HepG2 (cell line): Measurements from ENCODE around the gene DBNDD1. TPM values are rescaled to one million over a fixed set of nuclear protein-coding genes. Genes with fewer than 3 reads are reported as not detected.

Experiments used
- ATF4 ChIP-seq, 2 experiments: fragments of 450-650 bp in 1 of 2; sonication (generic) in 1 of 2; formaldehyde crosslinking; IDR thresholded peaks; 2 replicates each; pipeline versions ENCODE4 v1.5.0 to v1.8.0; 2020 to 2022; ENCODE audit warnings: mild to moderate bottlenecking in 1 of 2, missing genetic modification reagents in 1 of 2
- BCL6 ChIP-seq: IDR thresholded peaks from 2 replicates; pipeline ENCODE4 v1.6.1; 2016; ENCODE audit warnings: missing genetic modification reagents, missing compliant biosample characterization
- ETV5 ChIP-seq: IDR thresholded peaks from 2 replicates; pipeline ENCODE4 v1.6.1; 2018; ENCODE audit warnings: missing biosample characterization, missing genetic modification reagents, inconsistent platforms, borderline replicate concordance
- FOSL2 ChIP-seq: sonication (generic); formaldehyde crosslinking; IDR thresholded peaks from 2 replicates; pipeline ENCODE4 v1.4.0; 2020; ENCODE audit warnings: missing genetic modification reagents
- FOXA1 ChIP-seq, 2 experiments: fragments of 450-650 bp in 1 of 2; sonication (generic) in 1 of 2; formaldehyde crosslinking in 1 of 2; IDR thresholded peaks; 2 replicates each; pipeline versions ENCODE4 v1.4.0 to v1.6.1; 2016 to 2020; ENCODE audit warnings: missing genetic modification reagents in 1 of 2
- KLF16 ChIP-seq, 2 experiments: sonication (generic) in 1 of 2; formaldehyde crosslinking in 1 of 2; IDR thresholded peaks; 2 replicates each; pipeline versions ENCODE4 v1.6.1 to v1.8.0; 2016 to 2023; ENCODE audit warnings: missing genetic modification reagents in 2 of 2, missing compliant biosample characterization in 1 of 2
- LCORL ChIP-seq, 2 experiments: fragments of 450-650 bp in 1 of 2; sonication (generic) in 1 of 2; formaldehyde crosslinking in 1 of 2; IDR thresholded peaks; 2 replicates each; pipeline versions ENCODE4 v1.5.0 to v1.6.1; 2017 to 2020; ENCODE audit warnings: antibody characterized with exemption in 1 of 2, missing genetic modification reagents in 1 of 2
- MLLT10 ChIP-seq: sonication (generic); formaldehyde crosslinking; IDR thresholded peaks from 2 replicates; pipeline ENCODE4 v1.4.0; 2020; ENCODE audit warnings: missing genetic modification reagents
- MXD3 ChIP-seq: IDR thresholded peaks from 2 replicates; pipeline ENCODE4 v1.6.1; 2016; ENCODE audit warnings: mild to moderate bottlenecking, missing biosample characterization, missing genetic modification reagents
- NPAS2 ChIP-seq: sonication (generic); formaldehyde crosslinking; IDR thresholded peaks from 2 replicates; pipeline ENCODE4 v1.8.0; 2022; ENCODE audit warnings: mild to moderate bottlenecking, missing genetic modification reagents, borderline replicate concordance
- PATZ1 ChIP-seq: sonication (generic); formaldehyde crosslinking; IDR thresholded peaks from 2 replicates; pipeline ENCODE4 v1.4.0; 2020; ENCODE audit warnings: missing genetic modification reagents
- POLR2G ChIP-seq: fragments of 200-400 bp; formaldehyde crosslinking; IDR thresholded peaks from 2 replicates; pipeline ENCODE4 v1.6.1; 2018; ENCODE audit warnings: mild to moderate bottlenecking, low read depth, low read length, moderate library complexity
- PPARG ChIP-seq: conservative IDR thresholded peaks from 2 replicates; pipeline ENCODE4 v1.6.1; 2016; ENCODE audit warnings: missing biosample characterization, missing genetic modification reagents
- SP140L ChIP-seq: sonication (generic); formaldehyde crosslinking; IDR thresholded peaks from 2 replicates; pipeline ENCODE4 v1.4.0; 2020; ENCODE audit warnings: missing genetic modification reagents, borderline replicate concordance
- SP4 ChIP-seq: sonication (generic); formaldehyde crosslinking; IDR thresholded peaks from 2 replicates; pipeline ENCODE4 v1.8.1; 2023; ENCODE audit warnings: mild to moderate bottlenecking, missing genetic modification reagents
- XBP1 ChIP-seq: sonication (generic); formaldehyde crosslinking; IDR thresholded peaks from 2 replicates; pipeline ENCODE4 v1.5.0; 2020; ENCODE audit warnings: missing genetic modification reagents
- ZNF224 ChIP-seq: sonication (generic); formaldehyde crosslinking; IDR thresholded peaks from 2 replicates; pipeline ENCODE4 v1.5.0; 2020; ENCODE audit warnings: mild to moderate bottlenecking, missing genetic modification reagents
- ZNF30 ChIP-seq: sonication (generic); formaldehyde crosslinking; IDR thresholded peaks from 2 replicates; pipeline ENCODE4 v1.5.0; 2020; ENCODE audit warnings: mild to moderate bottlenecking, missing genetic modification reagents
- ZNF619 ChIP-seq: sonication (generic); formaldehyde crosslinking; IDR thresholded peaks from 2 replicates; pipeline ENCODE4 v1.4.0; 2020; ENCODE audit warnings: mild to moderate bottlenecking, missing genetic modification reagents
- ZNF720 ChIP-seq: sonication (generic); formaldehyde crosslinking; IDR thresholded peaks from 2 replicates; pipeline ENCODE4 v1.4.0; 2020; ENCODE audit warnings: missing genetic modification reagents
- ZNF839 ChIP-seq: sonication (generic); formaldehyde crosslinking; IDR thresholded peaks from 2 replicates; pipeline ENCODE4 v1.4.0; 2020; ENCODE audit warnings: missing genetic modification reagents, mild to moderate bottlenecking, borderline replicate concordance
- ZSCAN21 ChIP-seq: sonication (generic); formaldehyde crosslinking; IDR thresholded peaks from 2 replicates; pipeline ENCODE4 v1.8.0; 2022; ENCODE audit warnings: mild to moderate bottlenecking, missing genetic modification reagents, moderate library complexity, borderline replicate concordance
- polyA plus RNA-seq, 8 experiments: library from polyadenylated mRNA; depleted of rRNA in 3 of 8; stranded (reverse) in 7 of 8; unstranded in 1 of 8; fragments of >200 nt; fragmentation: Illumina TruSeq in 4 of 8; extraction: Trizol in 4 of 8; gene quantifications; 2 replicates each; pipeline versions ENCODE4 v1.2.1 to v1.2.3, GENCODE V29; 2011 to 2016; ENCODE audit warnings: low read depth in 4 of 8, missing spikeins in 1 of 8, mixed read lengths in 1 of 8; ENCODE audit not compliant: insufficient read depth in 1 of 8
- total RNA-seq, 5 experiments: library from RNA; depleted of rRNA; stranded (reverse); fragments of >200 nt; fragmentation: Illumina TruSeq; extraction: Trizol; gene quantifications; 2 replicates each; pipeline ENCODE4 v1.2.3, GENCODE V29; 2016; ENCODE audit warnings: low read depth in 1 of 5
- TF ChIP-seq, protein P1 (sequence below): sonication (generic); formaldehyde crosslinking; IDR thresholded peaks from 2 replicates; pipeline ENCODE4 v1.9.0; 2022; ENCODE audit warnings: low read depth, missing genetic modification reagents
- TF ChIP-seq, protein P2 (sequence below): sonication (generic); formaldehyde crosslinking; IDR thresholded peaks from 2 replicates; pipeline ENCODE4 v1.9.0; 2021; ENCODE audit warnings: missing genetic modification reagents, mild to moderate bottlenecking, borderline replicate concordance

DBNDD1 gene
- total and polyA plus RNA-seq, 2 of the 13 experiments (the other 11 are each of a cell fraction or from before 2014, with no cell fraction given): 17.0 to 40.4 TPM

DNA sequence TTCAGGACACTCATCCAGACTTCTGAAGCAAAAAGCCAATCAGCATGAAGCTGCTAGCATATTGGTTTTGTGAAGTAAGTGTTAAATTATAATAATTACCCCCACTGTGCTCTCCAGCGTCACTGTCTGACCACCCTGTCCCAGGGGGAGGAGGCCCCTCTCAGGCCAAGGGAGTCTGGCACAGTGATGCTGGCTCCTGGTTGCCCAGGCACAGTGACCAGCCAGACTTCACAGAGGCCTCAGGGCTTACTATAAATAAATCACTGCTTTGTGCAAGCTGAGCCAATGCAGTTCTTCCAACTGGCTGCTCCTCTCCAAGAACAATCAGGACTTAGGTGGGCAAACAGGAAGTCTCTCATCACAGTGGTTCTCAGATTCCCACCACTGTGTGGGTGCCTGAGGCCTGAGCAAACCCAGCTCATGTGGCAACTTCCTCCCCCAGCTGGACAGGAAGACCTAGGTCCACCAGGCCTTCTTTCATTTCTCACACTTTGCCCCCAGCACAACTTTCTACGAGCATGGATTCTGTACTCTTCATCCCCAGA, 1.7 kb upstream of the DBNDD1 start (continued):
- TF ChIP-seq PATZ1 (peak; percentile 84), FOXA1 (IDR thresholded peaks at IDR 0.05) (no peak), FOXA1 (CRISPR knock-in tag; IDR thresholded peaks at IDR 0.05) (0 out of 2 replicates have a peak, but pooled peaks have one; percentile 9), MXD3 (no peak), MLLT10 (CRISPR knock-in tag) (no peak), LCORL (IDR thresholded peaks at IDR 0.05) (no peak), LCORL (CRISPR knock-in tag; IDR thresholded peaks at IDR 0.05) (peak; percentile 29; the same call in 1 of the 2 replicates), ZNF30 (CRISPR knock-in tag) (no peak), NPAS2 (no peak), XBP1 (CRISPR knock-in tag) (no peak), FOSL2 (CRISPR knock-in tag) (peak; percentile 67), ZSCAN21 (CRISPR knock-in tag) (peak; percentile 54; the same call in 1 of the 2 replicates), POLR2G (peak; percentile 61), ZNF720 (CRISPR knock-in tag) (no peak), ETV5 (CRISPR knock-in tag) (peak; percentile 95), SP4 (CRISPR knock-in tag) (no peak), SP140L (CRISPR knock-in tag) (no peak), ATF4 (CRISPR knock-in tag; IDR thresholded peaks at IDR 0.05) (no peak; a peak in 1 of 4 replicates), ZNF839 (no peak), PPARG (CRISPR knock-in tag) (no peak), BCL6 (CRISPR knock-in tag) (0 out of 2 replicates have a peak, but pooled peaks have one; percentile 11), KLF16 (CRISPR knock-in tag; IDR thresholded peaks at IDR 0.05) (no peak), ZNF619 (CRISPR knock-in tag) (peak; percentile 73; the same call in 1 of the 2 replicates), ZNF224 (CRISPR knock-in tag) (no peak)
- TF ChIP-seq, protein P1, sequence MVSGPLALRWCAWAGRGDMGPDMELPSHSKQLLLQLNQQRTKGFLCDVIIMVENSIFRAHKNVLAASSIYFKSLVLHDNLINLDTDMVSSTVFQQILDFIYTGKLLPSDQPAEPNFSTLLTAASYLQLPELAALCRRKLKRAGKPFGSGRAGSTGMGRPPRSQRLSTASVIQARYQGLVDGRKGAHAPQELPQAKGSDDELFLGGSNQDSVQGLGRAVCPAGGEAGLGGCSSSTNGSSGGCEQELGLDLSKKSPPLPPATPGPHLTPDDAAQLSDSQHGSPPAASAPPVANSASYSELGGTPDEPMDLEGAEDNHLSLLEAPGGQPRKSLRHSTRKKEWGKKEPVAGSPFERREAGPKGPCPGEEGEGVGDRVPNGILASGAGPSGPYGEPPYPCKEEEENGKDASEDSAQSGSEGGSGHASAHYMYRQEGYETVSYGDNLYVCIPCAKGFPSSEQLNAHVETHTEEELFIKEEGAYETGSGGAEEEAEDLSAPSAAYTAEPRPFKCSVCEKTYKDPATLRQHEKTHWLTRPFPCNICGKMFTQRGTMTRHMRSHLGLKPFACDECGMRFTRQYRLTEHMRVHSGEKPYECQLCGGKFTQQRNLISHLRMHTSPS (CRISPR knock-in tag): peak; percentile 43; the same call in 1 of the 2 replicates
- TF ChIP-seq, protein P2, sequence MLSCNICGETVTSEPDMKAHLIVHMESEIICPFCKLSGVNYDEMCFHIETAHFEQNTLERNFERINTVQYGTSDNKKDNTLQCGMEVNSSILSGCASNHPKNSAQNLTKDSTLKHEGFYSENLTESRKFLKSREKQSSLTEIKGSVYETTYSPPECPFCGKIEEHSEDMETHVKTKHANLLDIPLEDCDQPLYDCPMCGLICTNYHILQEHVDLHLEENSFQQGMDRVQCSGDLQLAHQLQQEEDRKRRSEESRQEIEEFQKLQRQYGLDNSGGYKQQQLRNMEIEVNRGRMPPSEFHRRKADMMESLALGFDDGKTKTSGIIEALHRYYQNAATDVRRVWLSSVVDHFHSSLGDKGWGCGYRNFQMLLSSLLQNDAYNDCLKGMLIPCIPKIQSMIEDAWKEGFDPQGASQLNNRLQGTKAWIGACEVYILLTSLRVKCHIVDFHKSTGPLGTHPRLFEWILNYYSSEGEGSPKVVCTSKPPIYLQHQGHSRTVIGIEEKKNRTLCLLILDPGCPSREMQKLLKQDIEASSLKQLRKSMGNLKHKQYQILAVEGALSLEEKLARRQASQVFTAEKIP (CRISPR knock-in tag): no peak
